CD4-positive, alpha-beta T cell treated with Interleukin-17A for 4 hours (primary cell): ENCODE data around the gene HIBCH.
"Not testable (repeated sequence)": the region's sequence is repeated elsewhere in the genome, so short reads cannot be mapped to it uniquely, and the experiment has no call there.

Experiments
- DNase-seq: peaks from one replicate; pipeline ENCODE4 v3.0.0-alpha.2; 2020; ENCODE audit warnings: mixed read lengths

Gene HIBCH

DNA sequence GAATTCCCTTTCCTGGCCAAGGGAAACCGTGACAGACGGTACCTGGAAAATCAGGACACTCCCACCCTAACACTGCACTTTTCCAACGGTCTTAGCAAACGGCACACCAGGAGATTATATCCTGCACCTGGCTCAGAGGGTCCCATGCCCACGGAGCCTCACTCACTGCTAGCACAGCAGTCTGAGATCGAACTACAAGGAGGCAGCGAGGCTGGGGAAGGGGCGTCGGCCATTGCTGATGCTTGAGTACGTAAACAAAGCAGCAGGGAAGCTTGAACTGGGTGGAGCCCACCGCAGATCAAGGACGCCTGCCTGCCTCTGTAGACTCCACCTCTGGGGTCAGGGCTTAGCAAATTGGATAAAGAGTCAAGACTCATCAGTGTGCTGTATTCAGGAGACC lies 95.6 kb downstream of the HIBCH start:
- not testable (repeated sequence) for DNase-seq

DNA sequence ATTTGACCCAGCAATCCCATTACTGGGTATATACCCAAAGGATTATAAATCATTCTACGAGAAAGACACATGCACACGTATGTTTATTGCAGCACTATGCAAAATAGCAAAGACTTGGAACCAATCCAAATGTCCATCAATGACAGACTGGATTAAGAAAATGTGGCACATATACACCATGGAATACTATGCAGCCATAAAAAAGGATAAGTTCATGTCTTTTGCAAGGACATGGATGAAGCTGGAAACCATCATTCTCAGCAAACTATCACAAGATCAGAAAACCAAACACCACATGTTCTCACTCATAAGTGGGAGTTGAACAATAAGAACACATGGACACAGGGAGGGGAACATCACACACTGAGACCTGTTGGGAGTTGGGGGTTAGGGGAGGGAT lies 96.9 kb downstream of the HIBCH start:
- not testable (repeated sequence) for DNase-seq

DNA sequence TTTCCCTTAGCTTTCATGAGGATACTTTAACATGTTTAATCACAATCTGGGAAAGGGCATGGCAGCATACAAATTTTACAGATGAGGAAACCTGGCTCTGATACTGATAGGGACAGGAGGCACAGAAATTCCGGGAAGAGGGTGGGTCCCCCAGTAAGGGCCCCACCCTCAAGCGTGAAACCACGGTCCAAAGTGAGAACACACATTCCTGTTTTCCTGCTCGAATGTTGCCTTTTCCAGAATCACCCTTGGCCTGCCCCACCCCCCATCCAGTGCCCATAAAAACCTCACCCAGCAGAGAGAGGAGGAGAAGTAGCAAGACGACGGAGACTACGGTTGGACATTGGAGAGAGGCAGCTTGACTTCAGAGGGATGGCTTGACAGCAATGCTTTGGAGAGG lies 98.2 kb downstream of the HIBCH start:
- DNase-seq: no peak

DNA sequence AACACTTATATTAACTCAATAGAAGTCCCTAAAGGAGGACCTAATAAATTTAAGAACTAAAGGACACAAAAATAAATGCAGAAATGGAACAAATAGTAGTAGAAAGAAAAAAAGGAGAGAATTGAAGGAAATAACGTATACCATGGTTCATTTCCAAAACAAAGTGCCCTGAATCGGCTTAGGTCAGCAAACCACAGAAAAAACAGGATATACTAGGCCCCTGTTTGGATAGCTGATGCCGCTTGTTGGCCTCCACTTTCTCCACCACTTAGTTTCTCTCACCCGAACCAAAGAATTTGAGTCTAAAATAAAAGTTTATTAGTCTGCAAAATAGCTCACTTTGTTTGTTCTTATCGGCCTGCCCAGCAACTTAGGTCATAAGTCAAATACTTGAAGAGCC lies 100.4 kb downstream of the HIBCH start:
- no peak for DNase-seq

DNA sequence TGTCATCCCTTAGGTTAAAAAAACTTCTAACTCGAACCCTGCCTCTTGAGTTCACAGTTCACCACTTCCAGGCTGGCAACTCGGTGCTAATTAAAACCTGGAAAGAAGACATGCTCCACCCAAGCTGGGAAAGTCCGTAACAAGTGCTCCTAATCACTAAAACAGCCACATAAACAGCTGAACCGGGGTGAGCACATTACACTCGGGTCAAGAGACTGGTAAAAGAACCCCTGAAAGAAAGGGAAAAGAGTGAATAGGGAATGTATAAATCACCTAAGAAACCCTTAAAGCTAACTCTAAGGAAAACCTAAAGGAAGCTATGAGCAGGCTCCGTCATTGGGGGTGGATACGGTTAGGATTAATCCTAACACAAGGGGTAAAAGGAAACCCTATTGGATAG lies 102.0 kb downstream of the HIBCH start:
- no peak for DNase-seq

DNA sequence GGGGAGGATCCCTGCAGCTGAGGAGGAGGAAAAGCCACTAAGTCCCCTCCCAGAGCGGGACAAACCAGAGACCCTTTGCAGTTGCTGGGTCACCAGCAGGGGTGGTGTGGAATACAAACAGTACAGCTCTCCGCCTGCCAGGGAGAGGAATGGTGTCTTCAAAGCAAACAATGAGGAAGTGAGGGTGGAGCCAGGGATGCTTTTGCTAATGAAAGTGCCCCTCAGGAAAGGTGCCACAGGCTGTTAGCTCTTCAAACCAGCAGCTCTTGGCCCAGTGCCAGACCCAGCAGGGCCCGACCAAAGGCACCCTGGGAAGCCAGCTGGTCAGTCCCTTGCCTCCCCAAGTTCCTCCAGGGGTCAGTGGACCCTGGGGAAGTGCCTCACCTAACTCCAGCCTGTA lies 102.8 kb downstream of the HIBCH start:
- DNase-seq: peak; percentile 12

DNA sequence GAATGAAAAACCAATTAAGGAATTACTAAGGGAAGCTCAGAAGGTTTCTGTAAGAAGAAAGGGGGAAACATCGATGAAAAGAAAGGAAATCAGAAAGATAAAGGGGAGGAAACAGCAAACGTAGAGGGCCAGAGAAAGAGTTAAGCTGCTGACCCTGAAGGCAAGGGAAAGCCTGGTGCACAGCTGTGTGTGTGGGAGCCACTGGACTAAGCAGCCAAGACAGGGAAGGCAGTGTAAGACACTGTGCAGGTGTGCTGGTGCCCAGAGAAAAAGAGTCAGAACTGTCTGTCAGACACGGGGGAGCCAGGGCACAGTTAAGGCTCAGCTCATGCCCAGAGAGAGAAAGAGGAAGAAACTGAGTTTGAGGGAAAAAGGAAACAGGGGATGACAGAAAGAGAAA lies 104.0 kb downstream of the HIBCH start:
- DNase-seq: no peak

DNA sequence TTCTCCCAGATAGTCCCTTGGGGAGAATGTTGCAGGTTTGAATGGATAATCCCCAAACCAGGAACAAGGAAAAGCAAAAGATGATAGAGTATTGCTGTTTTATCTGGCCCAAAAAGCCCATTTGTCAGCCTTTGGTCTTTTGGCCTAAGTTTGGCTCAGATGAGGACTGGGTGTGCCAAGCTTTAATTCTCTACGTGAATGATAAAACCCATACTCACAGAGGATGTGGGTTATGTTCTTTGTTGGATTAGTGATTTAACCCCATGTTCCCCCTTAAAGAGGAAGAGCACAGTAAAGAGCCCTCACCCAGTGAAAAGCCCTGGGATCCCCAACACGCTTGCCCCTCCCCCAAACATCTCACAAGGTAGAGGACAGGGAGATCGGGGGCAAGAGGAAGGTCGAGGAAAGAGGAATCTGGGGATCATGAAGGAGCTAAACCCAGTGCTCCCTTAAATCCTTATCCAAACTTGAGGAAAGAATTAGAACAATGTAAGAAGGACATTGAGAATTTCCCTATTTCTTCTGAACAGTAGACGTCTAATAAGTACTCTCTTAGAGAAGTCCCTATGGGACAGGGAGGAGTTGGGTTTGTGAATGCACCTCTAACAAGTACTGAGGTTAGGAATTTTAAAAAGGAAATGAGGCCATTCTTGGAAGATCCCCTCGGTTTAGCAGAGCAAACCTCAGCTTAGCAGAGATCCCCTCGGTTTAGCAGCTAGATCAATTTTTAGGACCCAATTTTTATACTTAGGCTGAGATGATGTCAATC lies 105.0 kb downstream of the HIBCH start:
- DNase-seq: no peak

DNA sequence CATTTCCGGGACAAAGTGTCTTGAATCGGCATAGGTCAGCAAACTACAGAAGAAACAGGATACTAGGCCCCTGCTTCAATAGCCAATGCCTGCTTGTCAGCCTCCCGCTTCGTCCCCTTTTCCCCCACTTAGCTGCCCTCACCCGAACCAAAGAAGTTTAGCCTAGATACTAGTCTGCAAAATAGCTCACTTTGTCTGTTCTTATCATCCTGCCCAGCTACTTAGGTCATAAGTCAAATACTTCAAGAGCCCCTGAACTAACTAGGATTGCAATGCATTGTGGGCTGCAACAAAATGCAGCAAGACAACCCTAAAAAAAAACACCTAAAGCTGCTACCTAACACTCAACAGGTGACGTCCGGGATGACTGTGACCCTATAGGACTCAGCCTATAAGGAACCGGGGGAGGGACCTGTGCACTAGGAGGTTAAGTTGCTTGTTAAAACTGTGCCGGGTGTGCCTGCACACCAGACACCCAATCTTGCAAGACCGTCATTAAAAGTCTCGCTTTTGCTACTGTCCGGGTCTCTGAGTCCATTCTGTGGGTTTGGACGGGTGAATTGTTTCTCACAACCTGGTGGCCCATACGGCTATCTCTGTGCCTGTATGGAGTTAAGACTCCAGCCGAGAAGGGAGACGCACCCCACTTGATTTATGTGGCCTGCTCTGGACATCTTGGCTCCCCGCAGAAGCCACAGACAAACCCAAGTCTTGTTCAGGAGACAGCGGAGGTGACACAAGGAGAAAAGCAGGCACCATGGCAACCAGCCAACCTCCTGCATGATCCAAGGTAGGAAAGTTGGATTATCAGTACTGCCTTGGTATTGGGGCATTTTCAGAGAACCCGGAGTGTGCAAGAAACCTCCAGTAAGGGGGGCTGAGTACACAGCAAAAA lies 105.9 kb downstream of the HIBCH start:
- no peak for DNase-seq

DNA sequence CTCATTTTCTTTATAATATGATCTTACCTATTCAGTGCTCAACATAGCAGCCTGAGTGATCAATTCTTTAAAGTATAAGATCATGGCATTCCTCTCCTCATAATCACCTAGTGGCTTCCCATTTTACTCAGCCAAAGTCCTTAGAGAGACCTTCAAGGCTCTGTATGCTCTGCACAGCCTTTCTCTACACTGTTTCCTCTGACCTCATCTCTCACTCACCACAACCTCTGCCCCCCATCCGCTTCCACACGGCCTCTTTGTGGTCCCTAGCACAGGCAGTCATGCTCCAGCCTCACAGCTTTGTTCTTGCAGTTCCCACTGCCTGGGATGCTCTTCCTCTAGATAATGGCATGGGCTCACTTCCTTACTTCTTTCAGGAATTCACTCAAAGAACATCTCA lies 109.2 kb downstream of the HIBCH start:
- no peak for DNase-seq

DNA sequence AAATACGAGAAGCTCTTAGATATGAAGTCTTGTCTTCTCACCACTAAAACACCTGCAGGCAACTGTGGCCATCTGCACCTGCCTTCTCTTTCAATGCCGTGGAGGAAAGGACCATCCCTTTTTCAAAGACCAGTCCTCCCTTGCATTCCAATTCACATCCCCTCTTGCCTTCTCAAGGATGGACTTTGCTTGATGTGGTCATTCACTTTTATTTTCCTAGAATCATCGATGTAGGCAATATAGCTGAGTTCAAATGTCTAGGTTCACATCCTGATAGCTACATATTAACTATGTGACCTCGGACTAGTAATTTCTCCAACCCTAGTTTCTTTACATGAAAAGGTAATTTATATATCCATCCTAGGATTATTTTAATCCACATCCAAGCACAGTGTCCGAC lies 110.1 kb downstream of the HIBCH start:
- no peak for DNase-seq

DNA sequence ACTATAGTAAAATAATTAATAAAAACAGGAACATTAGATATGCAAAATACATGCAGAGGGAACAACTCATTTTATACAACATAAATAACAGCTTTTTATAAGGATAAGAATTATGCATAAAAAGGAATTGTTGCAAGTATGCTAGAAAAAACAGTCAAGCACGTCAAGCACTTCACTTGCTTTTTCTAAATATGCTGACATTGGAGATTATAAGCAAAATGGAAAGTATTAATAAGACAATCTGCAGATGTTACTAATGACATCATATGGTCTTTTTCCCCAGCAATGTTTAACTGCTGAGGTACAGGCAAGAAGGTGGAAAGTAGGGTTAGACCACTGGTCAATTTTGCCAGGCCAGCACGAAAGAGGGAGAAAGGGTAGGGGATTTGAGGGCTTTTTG lies 111.7 kb downstream of the HIBCH start:
- DNase-seq: no peak

DNA sequence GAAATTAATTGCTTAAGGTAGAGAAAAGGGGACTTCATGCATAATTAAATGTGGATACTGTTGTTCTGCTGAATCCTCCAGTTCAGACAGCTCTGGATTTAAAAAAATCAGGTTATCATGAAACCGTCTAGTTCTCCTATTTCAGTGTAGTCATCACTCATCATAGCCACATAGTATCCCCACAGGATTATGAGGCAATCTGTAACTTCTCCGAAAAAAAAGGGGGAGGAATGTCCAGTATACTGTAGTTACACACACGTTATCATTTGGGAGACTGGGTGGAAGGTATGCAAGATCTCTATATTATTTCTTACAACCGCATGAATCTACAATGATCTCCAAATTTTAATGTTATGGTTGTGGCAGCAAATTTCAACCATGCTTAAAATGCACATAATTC lies 114.0 kb downstream of the HIBCH start:
- no peak for DNase-seq

DNA sequence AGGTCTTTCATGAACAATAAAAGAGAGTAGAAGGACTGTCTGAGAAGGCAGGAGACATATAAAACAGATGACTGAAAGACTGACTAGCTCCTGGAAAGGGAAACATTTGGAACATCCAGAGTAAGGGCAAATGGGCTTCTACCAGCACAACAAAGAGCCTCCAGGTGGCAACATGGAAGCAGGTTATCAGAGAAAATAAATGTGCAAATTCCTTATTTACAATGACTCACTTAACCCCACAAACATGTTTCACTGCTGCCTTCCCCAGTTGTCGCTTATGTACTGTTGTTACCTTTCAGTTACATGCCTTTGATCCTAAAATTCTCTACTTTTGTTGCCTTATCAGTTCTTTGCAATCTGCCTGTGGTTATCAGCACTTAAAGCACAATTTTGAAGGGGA lies 117.0 kb downstream of the HIBCH start:
- no peak for DNase-seq

DNA sequence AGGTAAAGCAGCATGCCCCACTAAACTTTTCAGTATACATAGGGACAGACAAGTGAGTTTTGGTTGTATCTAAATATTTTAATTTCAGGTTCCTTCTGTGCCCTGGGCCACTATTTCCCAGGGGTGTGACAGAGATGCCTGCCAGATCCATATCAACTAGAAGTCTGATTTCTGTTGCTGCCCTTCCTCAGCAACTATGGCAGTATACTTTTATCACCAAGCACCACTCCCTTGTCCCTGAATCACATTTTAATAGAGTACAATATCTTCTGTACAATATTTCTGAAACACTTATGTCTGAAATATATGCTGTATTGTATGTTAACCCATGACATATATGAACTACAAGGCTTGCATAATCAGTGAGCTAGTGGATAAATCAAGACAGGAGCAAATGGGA lies 117.6 kb downstream of the HIBCH start:
- DNase-seq: no peak

DNA sequence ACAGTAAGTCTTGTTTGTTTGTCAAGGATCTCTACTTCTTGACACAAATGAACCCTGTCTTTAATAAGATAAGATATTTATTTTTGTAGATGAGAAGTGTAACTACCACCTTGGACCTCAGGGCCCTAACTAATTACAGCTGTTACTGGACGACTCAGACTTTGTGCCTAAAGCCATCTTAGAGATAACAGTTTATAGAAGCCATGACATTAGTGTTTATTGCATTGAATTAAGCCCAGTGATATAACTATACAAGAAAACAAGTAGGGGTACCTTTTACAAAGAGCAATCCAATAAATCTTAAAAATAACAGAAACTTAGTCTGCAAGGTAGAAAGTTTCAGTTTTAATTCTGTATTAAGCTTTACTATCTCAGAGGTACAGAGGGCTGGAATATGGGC lies 119.0 kb downstream of the HIBCH start:
- no peak for DNase-seq

DNA sequence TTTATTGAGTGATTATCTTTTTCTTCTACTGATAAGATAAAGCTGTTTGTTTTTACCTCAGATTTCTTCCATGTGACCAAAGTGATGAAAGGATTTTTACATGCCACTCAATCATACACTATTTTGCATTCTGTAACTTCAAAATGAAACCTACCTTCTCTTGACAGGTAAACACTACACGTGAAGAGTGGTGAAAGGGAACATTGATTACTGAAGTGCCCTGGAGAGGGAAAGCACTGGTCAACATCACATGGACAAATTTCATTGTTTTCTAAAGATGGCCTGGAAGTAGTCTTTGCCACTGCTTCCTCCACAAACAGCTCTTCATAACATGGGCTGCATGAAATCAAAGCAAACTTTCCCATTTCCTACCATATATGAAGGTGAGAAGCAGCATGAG lies 120.1 kb downstream of the HIBCH start:
- DNase-seq: no peak

DNA sequence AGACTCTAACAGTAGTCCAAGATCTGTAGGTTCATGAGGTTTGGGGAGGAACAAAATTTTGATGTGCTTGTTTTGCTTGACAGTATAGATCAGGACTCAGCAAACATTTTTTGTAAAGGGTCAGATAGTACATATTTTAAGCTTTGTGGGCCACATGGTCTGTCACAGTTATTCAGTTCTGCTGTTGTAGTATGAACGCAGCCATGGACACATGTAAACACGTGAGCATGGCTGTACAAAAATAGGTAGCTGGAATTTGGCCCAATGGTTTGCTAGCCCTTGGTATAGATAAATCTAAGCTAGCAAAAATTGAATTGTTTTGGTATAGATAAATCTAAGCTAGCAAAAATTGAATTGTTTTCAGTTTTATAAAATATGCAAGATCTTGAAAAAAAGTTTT lies 120.5 kb downstream of the HIBCH start:
- no peak for DNase-seq

DNA sequence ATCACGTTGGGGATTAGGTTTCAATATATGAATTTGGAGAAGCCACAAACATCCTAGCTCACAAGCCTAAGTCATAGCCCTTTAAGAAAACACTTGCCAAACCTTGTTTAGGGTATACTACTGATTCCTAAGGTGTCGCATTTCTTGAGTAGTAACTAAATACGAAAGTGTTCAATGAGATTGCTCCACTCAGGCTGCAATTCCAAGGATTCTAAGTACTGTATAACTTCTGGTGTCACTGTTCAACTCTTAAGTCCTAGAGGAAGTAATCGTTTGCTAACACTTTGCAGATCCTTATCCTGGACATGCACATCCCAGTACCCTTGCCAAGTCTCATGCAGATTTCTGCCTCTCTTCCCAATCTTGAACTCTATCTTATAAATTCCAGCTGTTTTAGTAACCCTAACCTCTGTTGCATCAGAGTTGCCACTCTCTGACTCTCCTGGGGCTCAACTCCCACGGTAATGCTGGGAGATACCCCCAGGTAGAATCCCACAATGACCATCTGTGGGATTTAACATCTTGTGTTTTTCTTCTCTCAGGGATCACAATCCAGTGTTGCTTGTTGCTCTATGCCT lies 122.4 kb downstream of the HIBCH start:
- DNase-seq: no peak

DNA sequence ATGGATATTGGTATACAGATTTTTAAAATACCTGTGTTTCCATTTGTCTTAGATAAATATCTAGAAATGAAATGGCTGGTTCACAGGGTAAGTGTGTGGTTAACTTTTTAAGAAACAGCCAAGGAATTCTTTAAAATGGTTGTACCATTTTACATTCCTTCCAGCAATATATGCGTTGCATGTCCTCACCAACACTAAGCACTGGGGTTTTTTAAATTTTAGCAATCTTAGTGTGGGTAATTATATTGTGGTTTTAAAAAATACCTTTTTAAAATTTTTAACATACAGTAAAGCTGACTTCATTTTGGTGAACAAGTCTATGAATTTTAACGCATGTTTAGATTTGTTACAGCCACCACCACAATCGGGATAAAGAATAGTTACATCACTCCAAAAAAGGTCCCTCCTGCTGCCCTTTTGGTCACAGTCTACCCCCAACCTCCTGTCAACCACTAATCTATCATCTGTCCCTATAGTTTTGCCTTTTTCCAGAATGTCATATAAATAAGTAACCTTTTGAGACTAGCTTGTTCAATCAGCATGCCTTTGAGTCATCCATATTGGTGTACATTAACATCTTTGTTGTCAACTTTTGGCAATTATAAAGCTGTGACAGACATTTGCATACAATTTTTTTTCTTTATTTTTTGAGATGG lies 129.0 kb downstream of the HIBCH start:
- DNase-seq: no peak

DNA sequence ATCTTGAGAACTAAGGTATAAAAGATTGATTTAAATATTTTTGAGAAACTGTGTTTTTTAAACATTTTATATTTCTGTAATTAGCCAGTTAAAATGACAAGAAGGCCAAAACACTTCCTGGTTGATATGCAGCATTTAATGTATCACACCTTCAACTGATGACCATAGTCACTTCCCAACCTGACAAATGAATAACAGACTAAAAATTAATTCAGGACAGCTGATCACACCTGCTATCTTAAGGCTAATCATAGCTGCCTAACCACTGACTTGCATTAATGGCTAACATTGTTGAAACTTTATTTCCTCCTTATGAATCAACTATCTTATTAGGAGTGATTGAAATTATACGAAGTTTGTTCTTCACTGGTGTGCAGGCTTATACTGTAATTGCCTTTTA lies 131.3 kb downstream of the HIBCH start:
- DNase-seq: no peak

DNA sequence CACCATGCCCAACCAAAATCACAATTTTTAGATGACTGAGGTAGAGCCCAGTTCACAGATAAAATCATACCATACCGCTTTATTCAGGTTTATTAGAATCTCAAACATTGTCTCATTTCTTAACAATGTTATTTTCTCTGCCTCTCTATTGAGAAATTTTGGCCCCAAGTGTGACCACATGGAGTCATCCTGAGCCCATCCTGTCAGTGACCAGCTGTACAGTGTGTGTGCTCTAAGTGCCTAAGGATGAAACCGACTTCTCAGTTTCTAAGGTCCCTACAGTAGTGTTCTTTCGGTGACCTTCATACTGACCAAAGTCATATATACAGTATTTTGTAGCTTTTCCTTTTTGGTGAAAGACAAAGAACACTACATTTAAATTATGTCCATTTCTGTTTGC lies 133.4 kb downstream of the HIBCH start:
- no peak for DNase-seq

DNA sequence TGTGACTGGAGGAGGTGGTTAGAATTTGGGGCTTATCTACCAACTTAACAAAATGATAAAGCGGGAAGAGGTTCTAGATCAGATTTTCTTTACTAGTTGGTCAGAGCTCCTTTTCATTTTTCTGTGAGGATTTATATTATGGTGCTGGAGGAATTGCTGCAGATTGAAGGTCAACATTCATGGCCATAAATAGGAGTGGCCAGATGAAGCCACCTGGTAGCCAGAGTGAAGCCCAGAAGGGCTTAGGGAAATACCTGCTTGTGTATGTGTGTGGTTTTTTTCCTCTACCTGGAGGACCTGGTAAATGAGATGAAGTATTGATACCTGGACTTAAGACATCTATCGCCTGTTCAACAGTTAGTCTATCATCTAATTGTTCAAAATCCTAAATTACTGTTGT lies 134.2 kb downstream of the HIBCH start:
- no peak for DNase-seq

DNA sequence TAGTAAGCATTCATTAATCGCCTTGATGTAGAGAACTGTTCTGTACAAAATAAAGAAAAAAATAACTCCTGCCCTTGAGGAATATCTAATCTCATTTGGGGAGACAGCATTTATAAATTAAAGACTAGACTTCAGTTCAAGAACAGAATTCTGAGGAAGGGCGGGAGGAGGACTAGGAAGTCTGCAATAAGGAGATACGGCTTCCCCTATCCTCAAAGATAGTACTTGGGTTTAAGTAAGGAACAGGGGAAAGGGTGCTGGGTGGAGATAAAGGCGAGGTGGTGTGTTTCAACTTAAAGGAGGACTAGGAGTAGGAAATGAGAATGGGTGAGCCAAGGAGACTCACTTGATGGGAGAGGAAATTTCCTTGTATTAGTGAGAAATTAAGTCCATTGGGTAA lies 135.2 kb downstream of the HIBCH start:
- no peak for DNase-seq
